Measurements from ENCODE around the gene AKR1B15.

DNA sequence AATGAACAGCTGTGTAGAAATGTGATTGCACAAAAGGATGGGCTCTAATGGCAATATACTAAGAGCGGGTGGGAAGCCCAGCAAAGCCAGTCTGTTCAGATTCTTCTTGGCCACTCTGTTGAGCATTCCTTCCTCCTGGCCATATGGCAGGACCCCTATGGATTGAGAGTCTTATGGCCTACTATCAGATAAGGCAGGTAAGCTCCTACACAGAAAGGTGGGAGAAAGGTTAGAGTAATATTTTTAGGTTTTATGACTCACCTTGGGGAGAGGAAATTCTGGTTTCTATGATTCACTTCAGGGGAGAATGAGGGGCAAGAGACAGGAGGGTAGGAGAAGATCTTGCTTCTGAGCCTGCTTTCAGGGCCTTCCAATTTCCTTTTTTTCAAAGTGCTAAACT, 36.6 kb upstream of the AKR1B15 start:
- no peak for TF ChIP-seq EZH2 (IDR thresholded peaks at IDR 0.05; ENCODE audit: borderline replicate concordance, low read length)
- TF ChIP-seq, protein P1, sequence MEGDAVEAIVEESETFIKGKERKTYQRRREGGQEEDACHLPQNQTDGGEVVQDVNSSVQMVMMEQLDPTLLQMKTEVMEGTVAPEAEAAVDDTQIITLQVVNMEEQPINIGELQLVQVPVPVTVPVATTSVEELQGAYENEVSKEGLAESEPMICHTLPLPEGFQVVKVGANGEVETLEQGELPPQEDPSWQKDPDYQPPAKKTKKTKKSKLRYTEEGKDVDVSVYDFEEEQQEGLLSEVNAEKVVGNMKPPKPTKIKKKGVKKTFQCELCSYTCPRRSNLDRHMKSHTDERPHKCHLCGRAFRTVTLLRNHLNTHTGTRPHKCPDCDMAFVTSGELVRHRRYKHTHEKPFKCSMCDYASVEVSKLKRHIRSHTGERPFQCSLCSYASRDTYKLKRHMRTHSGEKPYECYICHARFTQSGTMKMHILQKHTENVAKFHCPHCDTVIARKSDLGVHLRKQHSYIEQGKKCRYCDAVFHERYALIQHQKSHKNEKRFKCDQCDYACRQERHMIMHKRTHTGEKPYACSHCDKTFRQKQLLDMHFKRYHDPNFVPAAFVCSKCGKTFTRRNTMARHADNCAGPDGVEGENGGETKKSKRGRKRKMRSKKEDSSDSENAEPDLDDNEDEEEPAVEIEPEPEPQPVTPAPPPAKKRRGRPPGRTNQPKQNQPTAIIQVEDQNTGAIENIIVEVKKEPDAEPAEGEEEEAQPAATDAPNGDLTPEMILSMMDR (IDR thresholded peaks at IDR 0.05; ENCODE audit: low read length) = no peak
